GM19099 (cell line): ENCODE results near the gene BTN2A1.

ENCODE experiments used
- POLR2A ChIP-seq: IDR thresholded peaks from 3 replicates; pipeline ENCODE4 v1.6.1; 2011; ENCODE audit warnings: low read depth; ENCODE audit not compliant: insufficient read length; ENCODE audit errors: extremely low read depth

Gene BTN2A1

GRCh38 chr6:26454631-26455030, 3.1 kb upstream of the BTN2A1 start:
- no peak for TF ChIP-seq POLR2A

DNA sequence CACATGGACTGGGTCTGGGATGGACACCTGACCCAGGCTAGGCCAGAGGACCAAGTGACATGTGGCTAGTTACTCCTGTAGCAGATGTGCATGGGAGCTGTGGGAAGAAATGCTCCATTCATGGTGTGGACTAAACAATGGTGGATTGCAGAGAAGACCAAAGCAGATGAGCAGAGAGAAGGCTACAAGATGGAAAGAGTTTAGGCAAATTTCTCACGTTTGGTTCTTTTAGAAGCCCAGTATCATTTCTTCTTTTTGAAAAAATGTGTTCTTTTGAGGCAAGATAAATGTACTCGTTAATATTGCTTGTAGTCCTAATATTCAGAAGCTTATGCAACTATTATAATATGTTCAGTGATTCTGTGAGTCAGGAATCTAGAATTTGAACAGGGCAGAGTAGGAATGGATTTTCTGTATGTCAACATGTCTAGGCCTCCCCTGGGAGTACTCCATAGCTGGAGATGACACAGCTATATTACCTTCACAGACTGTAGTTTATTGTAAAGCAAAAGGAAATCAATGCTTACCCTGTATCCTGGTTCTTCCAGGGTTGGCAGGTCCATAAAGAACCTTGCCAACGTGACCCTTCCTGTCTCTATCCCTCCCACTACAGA, 2.3 kb upstream of the BTN2A1 start:
- no peak for TF ChIP-seq POLR2A

- no peak for TF ChIP-seq POLR2A
Measured at GRCh38 chr6:26457264-26457805, 420 bp upstream of the BTN2A1 start.

GRCh38 chr6:26459023-26459810, 1.5 kb downstream of the BTN2A1 start:
- no peak for TF ChIP-seq POLR2A

DNA sequence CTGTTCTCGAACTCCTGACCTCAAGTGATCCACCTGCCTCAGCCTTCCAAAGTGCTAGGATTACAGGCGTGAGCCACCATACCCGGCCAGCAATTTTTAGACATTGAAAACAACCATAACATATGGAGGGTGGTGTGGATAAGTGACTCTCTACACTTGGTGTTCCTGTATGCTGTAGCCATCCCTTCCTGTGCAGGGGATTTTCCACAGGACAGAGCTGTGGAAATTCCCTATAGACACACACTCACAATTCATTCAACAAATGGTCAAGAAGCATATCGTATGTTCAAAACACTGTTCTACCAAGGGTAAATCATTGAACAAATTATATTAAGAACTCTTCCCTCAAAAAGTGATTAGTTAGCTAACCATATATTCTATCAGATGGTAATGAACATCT, 6.3 kb downstream of the BTN2A1 start:
- TF ChIP-seq POLR2A: no peak

DNA sequence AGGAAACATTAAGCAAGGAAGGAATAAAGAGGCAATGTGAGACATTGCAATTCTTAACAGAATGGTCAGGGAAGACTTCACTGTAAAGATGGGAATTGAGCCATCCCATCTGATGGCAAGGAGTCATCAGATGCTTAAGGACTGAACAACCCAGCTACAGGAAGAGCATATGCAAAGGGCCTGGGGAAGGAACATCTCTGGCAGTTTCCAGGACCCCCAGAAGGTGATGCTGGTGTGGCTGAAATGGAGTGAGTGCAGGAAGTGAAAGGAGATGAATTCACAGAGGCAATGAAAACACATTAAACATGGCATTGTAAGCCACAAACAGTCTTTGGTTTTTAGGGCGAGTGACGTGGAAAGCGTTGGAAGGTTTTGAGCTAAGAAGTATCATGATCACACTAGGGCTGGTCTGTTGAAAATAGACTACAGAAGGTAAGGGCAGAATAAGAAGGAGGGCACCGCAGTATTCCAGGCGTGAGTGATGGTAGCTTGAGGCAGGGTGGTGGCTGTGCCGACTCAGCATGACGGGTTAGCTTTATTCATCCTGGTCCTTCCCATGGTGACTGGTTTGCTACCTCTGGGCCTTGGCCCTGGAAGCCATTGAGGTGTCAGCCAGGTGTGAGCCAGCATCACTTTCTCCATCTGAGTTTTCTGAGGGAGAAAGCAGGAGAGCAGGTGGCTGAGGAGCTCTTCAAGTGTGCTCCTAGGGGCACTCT, 6.8 kb downstream of the BTN2A1 start:
- no peak for TF ChIP-seq POLR2A

- TF ChIP-seq POLR2A: no peak
Measured at GRCh38 chr6:26465776-26466175, 8.0 kb downstream of the BTN2A1 start.

DNA sequence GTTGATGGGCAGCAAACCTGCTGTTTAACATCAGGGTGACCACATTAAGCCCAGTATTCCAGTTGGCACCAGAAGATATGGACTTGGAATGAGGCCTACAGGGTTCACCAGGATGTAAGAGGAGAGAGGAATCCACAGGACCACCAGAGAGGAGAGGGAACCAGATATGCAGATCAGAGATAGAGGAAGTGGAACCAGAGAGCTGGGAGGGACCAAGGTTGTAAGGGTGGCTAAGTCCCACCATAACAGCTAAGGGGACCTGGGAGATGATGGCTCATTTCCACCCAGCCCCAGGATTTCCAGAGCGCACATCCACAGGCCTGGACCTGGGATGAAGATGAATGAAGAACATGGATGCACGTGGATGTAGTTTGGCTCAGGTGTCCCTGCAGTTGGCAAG, 11.1 kb downstream of the BTN2A1 start:
- no peak for TF ChIP-seq POLR2A

GRCh38 chr6:26470643-26471042, 12.9 kb downstream of the BTN2A1 start:
- TF ChIP-seq POLR2A: no peak

DNA sequence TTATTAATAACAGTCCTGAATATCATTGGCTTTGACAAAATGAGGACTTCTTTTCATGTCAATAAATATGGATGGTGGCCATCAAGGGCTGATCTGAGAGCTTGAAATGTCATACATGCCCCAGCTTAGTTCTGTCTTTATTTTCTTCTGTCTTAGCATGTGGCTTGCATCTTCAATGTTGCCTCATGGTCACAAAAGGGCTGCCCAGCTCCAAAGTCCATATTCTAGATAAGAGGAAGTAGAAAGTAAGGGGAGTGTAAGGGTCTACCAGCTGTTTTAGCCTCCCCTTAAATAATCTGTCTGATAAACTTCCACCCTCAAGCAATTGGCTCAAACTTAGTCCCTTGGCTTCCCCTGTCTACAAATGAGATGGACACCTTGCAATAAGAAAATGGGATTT, 14.2 kb downstream of the BTN2A1 start:
- TF ChIP-seq POLR2A: no peak

DNA sequence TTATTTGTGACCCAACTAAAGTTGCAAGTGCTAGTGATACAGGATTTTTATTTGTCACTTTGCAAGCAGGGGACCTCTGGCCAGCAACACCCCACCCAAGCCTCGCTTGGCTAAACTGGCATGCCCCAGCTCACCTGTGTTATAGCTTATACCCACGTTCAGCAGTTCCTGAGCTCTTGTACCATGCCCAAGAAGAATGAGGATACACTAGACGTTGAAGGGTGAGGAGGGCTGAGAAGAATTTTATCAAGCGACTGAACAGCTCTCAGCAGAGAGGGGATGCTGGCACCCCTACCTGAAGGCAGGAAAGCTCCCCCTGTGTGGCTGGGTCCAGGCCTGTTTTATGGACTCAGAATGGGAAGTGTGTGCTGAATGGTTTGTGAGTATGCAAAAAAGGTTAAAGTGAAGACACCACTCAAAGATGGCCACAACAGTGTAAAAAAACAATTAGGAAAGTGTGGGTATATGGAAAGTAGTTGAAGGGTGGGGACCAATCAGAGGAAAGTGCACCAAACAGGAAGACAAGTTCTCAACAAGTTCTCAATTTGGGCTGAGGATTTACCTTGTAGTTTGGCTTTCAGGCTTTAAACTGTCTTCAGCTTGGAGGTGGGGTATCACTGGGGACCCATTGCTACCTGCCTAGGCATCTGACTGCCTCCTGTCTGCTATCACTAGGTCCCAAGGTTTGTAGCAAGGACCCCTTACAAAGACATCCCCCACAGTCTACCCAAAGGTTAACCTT, 15.0 kb downstream of the BTN2A1 start:
- TF ChIP-seq POLR2A: no peak

GRCh38 chr6:26473429-26473757, 15.6 kb downstream of the BTN2A1 start:
- TF ChIP-seq POLR2A: no peak

- TF ChIP-seq POLR2A: peak; percentile 94
Measured at GRCh38 chr6:26473758-26474438, 16.1 kb downstream of the BTN2A1 start.

- no peak for TF ChIP-seq POLR2A
Measured at GRCh38 chr6:26474439-26474881, 16.7 kb downstream of the BTN2A1 start.
